ENCODE data around the gene RAD51B.
"Not testable (repeated sequence)": the region's sequence is repeated elsewhere in the genome, so short reads cannot be mapped to it uniquely, and the experiment has no call there.

Gene RAD51B

DNA sequence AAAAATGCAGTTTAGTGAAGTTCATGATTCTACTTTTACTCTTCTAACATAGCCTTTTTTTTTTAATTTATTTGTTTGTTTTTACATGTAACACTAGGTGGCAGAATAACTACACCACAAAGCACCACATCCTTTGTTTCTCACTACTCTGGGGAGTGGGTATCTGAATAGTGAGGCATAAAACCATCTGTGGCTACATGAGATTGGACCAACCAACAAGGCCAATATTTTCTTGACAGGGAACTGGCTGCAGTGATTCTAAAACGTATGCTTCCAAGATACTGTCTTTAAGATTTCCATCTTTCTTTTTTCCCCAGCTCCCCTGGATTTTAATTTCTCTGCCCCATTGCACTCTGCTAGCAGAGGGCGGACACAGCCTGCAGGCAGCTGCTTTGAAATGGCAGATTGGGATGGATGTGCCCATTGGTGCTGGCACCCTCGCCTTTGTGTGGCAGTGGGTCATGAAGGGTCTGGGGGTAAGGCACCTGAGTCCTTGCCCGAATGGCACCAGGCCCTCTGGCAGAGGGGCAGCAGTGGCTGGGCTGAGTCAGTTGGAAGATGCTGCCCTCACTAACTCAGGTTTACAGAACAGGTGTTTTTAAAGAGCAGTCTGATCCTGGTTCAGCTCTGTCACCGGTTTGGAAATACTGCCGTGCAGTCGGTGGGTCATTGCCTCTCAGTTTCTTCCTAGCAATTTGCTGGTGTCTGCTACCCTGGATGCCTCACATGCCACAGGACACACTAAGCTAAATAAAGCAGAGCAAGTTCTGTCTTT is 429.1 kb downstream of the RAD51B start:
- DNase-seq (ENCODE audit: low read depth in 2 of 2): no peak

DNA sequence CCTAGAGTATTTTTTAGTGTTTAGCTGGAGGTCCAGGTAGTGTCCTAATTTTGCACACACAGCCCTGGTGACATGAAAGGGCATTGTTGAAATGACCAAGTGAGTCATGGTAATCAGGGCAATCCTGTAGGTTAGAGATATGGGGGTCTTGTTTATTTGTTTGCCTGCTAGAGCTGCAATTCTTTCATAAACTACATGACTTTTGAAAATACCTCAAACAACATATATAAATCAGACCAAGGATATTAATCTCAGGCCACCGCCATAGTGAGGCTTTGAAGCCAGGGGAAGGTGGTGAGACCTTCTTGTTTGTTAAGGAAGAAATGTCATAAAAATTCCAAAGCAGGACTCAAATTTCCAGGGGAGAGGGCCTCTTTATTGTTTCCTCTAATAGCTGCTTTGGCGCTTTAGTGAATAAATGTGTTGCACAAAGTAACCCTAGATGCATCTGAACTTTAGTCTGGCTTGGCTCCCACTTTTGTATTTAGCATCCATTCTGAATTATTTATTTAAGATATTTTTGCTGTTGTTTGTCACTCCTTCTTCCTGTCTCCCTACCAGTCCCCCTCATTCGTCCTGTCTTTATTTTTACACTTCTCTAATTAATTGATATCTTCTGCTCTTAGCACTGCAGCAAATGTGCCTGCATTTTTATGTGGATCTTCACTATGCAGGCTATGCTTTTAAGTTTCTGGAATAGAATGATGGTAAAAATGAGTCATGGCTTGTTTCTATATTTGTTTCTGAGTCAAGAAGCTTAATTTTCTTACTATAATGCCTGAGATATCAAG is 430.3 kb downstream of the RAD51B start:
- DNase-seq (ENCODE audit: low read depth in 2 of 2): no peak

DNA sequence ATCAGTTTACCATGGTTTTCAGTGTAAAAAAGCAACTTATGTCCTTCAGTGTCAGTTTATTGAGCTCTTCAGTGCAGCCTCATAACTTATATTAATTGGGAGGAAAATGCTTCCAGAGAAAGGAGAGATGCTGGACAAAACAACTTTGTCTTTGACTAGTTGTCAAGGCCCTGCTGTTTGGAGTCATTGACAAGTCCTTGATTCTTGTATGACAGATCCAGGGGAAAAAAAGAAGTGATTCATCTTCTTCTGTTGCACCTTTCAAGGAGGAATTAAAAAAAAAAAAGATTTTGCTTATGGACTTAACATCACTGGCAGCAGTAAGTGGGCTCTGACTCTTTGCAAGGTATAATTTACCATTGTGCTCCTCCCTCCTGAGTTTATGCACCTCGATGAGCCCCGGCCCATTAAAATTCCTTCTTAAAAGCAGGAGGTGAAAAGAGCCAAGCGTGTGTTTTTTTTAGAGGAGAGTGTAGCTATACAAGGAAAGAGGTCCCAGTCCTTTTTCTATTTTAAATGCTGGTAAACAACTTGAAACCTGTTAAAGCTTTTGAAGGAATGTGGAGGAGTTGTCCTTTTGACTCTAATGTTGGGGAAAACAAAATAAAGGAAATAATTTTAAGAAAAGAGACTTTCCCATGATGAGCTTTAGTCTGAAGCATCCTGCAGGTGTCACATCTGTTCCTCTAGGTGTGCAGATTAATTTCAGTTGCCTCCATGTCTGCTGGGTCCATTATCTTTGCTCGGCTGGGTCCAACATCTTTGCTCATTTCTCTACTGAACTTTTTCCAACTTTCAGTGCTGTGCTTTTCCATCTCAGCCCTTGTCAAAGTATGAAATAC is 431.6 kb downstream of the RAD51B start:
- no peak for DNase-seq (ENCODE audit: low read depth in 2 of 2)

DNA sequence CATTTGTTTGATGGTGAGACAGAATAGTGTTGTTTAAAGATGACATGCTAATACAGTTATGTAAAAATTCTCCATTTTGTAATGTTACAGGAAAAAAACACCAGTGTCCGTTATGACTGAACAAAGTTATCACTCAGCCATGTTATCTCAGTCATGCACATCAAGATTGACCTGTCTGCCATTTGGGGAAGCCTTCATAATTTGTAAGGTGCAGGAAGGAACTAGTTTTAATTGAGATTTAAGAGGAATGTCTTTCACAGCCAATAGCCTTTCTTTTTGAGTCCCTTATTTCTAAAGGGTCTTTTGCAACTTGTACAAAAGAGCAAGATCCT is 432.2 kb downstream of the RAD51B start:
- DNase-seq (ENCODE audit: low read depth in 2 of 2): no peak

DNA sequence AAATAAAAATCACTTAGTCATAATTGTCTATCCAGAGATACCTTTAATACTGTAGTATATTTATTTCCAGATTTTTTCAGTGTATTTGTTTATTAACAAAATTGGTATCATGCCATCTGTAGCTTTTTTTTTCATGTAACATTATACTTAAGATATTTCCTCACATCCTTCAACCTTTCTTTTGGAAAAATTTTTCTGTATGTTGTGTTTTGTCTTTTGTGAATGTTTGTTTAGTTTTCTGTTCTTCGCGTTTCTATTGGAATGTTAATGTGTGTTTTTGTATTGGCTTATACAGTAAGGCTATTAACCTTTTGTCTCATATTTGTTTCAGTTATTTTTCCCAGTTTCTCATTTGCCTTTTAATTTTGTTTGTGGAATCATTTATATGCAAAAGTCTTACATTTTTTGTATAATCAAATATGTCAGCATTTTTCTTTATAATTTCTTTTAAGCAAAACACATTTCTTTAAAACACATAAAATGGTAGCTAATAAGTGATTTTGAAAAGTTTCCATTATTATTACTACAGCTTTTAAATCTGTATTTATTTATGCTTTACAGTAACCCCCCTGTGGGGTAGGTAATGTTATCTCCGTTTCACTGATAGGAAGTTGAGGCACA is 433.7 kb downstream of the RAD51B start:
- no peak for DNase-seq (ENCODE audit: low read depth in 2 of 2)

DNA sequence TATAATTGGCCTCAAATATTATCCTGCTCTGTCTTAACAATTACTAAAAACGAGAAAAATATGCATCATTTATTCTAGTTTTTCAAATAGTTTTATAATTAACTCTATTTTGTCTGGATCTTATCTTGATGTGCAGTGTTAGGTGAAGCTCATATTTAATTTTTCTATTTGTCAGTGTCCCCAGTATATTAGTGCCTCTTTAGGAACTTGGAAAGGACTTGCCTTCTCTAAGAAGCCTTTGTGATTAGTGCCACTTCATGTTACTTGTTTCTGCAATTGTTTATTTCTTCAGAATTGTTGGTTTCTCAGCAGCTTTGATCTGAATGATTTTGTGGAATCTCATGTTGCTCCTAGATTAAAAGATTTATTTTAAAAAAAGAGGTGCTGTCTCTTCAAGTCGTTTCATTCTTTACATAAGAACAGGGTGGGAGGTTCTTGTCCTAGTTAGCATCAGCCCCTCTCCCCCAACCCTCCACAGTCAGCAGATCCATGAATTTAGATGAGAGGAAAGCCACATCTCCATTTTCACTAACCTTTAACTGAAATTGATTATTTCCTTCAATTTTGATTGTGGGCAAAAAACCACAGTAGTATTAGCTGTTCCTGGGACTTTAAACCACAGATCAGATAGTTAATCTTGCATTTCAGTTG is 434.4 kb downstream of the RAD51B start:
- no peak for DNase-seq (ENCODE audit: low read depth in 2 of 2)

DNA sequence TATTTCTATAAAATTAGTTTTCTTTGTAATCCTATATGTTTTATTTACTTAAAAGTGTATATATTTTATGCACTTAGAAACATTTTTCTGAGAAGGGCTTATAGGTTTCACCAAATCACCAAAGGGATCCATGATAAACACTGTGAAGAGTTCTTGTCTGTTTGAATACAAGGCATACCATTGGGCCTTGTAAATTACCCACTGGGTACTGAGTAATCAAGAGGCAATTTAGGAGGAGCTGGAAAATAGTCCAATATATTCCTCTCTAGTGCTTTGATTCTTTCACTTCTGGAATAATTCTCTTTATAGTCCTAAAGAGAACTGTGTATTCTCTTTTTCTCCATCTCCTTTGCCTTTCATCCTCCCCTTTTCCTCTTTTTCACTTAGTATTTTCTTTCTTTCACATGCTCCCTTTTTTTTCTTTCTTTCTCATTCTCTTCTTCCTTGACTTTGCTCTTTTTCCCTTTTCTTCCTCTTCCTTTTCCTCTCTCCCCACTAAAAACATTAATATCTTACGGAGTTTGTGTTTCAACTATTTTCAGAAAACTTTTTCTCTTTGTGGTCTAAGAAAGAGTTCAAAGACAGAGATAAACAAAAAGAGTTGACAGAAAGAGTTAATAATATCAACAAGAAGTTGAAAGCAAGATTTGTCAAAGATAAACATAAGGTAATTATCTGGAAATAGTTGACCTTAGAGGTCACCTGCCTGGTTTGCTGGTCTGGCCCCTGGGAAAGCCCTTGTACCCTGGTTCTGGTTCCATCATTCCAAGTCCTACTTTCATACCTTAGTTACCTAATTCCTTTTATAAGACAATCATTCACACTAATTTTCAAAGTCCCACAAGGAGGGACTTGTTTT is 435.3 kb downstream of the RAD51B start:
- no peak for DNase-seq (ENCODE audit: low read depth in 2 of 2)

DNA sequence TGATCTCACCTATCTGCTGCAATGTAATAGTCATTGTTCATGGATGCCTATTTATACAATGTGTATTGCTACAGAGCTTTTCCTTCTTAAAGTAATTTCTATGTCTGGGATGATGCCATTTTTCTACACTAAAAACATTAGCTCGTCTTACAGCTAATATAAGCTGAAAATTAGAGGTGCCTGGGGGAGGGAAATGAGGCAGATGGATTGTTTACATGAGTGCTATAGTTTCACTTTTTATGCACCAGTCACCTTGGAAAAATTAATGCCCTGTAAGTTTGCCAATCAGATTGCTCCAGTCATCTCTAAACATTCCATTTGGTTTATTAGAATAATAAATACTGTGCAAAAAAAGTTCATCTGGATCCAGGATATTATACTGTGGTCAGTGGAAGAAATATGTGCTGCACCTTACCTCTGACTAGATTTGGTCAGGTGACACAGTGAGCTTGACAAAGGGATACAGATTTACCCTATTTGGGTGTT is 436.2 kb downstream of the RAD51B start:
- DNase-seq (ENCODE audit: low read depth in 2 of 2): no peak

DNA sequence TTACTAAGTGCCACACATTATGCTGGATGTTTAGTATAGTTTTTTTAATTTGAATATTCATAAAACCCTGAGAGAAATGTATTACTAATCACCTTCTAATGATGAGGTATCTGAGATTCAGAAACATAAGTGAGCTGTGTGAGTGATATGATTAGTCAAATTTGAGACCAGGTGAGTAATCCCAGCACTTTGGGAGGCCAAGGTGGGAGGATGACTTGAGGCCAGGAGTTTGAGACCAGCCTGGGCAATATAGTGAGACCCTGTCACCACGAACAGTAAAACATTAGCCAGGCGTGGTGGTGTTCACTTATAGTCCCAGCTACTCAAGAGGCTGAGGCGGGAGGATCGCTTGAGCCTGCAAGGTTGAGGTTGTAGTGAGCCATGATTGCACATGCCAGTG is 438.4 kb downstream of the RAD51B start:
- no peak for DNase-seq (ENCODE audit: low read depth in 2 of 2)

DNA sequence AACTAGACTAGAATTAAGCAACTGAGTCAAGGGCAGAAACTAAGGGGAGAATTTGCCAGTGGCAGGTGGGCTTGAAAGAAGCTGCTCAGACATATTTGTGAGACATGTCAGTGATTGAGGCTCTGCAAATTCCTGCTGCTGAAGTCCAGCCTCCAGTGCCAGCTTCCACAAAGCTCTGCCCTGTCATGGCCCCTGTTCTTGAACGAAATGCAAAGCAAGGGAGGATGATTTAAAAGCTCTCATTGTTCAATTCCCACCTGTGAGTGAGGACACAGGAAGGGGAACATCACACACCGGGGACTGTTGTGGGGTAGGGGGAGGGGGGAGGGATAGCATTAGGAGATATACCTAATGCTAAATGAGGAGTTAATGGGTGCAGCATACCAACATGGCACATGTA is 439.4 kb downstream of the RAD51B start:
- not testable (repeated sequence) for DNase-seq (ENCODE audit: low read depth in 2 of 2)

DNA sequence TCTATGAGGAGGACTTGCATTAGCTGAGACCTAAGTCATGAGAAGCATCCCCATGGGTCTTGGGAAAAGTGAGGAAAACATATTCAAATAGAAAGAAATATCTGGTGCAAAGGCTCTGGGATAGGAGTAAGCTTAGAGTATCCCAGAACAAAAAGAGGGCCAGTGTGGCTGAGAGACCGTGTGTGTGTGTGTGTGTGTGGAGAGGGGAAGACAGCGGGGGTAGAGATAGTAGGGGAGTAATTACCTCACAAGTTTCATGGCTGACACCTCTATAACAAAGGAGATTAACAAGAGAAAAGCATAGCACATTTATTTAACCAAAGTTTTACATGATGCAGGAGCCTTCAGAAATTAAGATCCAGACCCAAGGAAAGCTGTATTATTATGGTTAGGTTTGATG is 440.5 kb downstream of the RAD51B start:
- no peak for DNase-seq (ENCODE audit: low read depth in 2 of 2)

DNA sequence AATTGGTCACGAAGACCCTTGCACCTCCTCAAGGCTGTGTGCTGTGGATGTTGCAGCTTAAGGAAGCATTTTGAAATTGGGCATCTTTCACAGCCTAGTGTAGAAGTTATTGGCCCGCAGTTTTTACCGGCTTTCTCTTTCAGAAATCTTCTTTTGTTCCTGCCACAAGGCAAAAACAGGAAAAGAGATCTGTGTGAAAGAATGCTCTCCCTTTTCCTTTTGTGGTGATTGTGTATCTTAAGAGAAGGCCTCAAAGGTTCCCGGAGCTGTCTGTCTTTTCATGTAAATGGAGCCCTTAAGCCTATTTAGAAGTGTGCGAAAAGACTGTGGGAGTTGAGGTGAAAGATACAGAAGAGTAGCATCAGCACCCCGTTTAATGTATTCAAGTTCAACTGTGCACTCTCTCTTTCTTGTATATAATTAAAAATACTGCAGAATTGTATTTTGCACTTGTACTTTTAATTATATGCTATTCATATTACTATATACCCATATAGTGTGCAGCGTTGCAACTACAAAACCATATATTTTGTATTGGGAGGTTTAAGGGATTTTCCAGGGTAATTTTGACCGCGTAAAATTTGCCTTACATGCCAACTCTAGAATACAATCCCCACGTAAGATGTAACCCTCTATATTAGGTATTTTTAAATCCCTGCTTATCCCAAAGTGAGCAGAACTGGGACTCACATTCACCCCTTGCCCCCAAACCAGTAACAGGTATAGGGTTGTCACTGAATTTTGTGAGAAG is 441.7 kb downstream of the RAD51B start:
- no peak for DNase-seq (ENCODE audit: low read depth in 2 of 2)

DNA sequence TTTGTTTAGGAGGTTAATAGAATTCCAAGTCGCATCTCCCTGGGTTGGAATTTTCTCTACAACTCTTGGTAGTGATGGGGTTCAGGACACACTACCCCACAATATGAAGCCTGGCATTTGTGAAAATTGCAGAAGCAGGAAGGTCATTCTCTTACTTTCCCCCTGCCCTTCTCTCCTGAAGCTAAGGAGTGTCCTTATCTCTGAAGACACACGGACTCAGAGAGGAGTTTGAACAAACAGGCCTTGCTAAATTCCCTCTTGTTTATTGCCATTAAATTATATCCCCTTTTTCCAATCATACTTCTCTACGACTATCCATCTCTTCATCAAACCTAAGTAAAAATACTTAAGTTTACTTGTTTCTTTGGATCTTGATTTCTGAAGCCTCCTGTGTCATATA is 443.0 kb downstream of the RAD51B start:
- no peak for DNase-seq (ENCODE audit: low read depth in 2 of 2)

DNA sequence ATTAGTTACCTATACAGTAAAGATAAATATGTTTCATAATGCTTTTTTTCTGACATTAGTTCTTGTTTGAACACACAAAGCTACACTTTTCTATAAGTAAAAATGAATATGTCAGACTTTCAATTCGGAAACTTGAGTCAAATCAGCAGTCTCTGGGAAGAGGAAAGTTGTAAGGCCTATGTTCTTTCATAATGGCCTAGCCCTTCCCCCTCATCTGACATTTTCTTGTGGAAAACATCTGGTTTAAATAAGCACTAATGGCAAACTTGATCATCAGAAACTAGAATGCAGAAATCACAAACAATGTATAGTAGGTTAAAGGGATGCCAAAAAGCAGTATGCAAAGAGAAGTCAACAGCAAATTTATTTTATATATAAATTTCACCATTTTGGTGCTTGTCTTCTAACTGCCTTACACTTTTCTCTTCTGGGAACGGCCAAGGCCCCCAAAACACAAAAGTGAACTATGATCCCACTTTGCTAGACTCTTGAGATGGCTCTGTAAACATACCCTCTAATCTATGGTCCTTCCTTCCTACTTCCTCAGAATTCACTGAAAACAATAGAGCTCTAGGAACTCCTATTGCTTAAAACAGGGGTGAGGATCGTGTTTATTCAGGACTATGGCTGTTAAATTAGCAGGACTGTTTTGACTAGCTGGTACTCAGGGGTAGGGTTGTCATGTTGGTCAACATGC is 444.1 kb downstream of the RAD51B start:
- DNase-seq (ENCODE audit: low read depth in 2 of 2): no peak

DNA sequence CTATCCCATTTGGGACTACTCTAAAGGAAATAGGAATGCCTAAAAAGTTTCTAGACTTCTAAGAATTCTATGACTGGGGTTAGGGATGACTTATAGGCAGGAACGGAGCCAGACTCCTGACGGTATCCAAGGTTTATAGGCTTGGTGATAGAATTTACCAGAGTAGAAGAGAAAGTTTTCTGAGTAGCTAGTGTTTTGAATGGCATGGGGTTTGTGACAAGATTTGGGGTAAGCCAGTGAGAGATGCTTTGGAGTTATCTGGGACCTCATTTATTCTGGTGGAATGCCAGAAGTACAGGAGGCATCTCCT is 444.6 kb downstream of the RAD51B start:
- DNase-seq (ENCODE audit: low read depth in 2 of 2): no peak

DNA sequence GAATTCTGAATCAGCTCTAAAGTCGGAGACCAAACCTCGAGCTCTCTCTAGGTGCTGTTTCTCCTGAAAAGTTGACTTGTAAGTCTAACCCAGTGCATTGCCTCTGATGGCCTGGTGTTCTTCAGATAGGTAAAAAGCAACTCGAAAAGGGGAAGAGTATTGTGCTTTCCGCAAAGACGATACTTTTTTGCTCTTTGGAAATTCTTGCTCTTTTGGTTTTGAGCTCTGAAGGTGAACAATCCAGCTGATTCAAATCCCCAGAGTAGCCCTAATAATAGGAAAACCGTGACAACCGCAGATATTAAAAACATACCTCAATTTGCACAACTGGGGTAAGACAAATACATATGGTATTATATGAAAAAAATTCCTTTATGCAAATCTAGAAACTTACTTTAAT is 447.4 kb downstream of the RAD51B start:
- DNase-seq (ENCODE audit: low read depth in 2 of 2): no peak

DNA sequence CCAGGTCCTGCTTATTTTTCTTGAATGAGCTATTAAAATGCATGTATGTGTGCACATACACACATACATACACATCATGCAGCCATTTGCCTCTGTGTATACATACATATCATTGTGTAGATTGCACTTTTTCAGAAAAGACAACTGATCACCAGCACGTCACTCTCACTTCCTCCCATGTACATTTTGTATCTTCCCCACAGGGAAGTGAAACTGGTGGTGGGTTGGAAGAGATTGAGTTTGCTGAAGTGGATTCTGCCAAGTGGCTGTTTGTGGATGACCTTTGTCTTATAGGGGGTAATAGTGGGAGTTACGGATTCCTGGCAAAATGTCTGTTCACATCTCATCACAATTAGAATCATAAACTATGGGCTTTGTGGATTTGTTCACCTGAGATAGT is 448.6 kb downstream of the RAD51B start:
- no peak for DNase-seq (ENCODE audit: low read depth in 2 of 2)

DNA sequence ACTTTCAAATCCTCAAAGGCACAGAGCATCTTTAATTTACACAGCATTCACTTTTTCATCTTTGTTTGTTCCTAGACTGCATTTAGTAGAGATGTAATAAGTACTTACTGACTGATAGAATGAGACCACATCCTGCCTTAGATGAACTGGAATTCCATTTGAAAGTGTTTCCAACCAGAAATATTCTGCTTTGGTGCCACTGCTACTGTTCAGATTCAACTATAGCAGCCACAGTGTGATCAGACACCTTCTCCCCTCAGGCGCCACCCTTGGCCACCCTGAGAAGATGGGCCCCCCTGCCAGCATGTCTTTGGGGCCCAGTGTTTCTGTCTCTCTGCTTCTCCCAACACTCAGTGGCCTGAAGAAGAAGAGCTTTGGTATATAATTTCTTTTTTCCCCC is 449.1 kb downstream of the RAD51B start:
- no peak for DNase-seq (ENCODE audit: low read depth in 2 of 2)
